Muscle of arm (tissue), 12 donors: Measurements from ENCODE around the gene PCSK4. TPM values are rescaled to one million over a fixed set of nuclear protein-coding genes. Genes with fewer than 3 reads are reported as not detected.

ENCODE experiments used
- DNase-seq: peaks from one replicate; pipeline ENCODE4 v3.0.0-alpha.2; 2013
- polyA plus RNA-seq, 12 donors: library from polyadenylated mRNA; unstranded; fragments of 120-200 nt; gene quantifications; one replicate each; pipeline ENCODE4 v1.2.1, GENCODE V29; 2013; ENCODE audit not compliant: insufficient read length in 12 of 12

PCSK4 gene
- polyA plus RNA-seq, 12 donors = 0.52 to 3.3 (median 0.79) TPM; not detected in 2

GRCh38 chr19:1471010-1471514, 19.1 kb downstream of the PCSK4 start:
- no peak for DNase-seq

DNA sequence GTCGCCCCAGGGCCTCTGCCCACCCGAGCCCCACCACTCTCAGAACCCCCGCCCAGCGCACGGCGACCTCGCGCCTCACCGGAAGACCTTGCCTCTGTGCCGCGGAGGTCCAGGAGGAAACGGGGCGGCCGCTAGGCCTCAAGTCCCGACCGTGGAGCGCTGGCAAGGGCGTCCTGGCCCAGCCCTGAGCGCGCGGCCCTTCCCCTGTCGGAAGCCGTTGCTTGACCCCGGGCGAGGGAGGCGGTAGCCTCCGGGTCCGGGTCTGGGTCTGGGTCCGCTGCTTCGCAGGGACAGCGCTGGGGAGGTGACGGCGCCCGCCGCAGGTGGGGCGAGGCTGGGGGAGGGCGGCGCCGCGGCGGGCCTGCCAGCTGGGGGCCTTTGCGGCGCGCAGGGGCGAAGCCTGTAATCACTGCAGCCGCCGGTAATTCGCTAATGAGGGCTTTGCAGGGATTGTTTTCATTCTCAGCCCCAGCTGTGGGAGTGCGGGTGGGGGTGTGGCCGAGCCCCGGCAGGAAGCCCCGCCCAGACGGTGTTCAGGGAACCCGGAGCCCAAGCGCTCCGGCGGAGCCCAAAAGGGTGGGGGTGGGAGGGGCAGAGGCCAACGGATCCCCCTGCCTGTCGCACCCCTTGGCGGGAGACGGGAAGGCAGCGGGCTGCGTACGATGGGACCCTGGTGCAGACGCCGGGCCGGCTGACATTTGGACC, 19.7 kb downstream of the PCSK4 start:
- DNase-seq = no peak

- no peak for DNase-seq
Measured at GRCh38 chr19:1470055-1470304, 20.2 kb downstream of the PCSK4 start.

DNA sequence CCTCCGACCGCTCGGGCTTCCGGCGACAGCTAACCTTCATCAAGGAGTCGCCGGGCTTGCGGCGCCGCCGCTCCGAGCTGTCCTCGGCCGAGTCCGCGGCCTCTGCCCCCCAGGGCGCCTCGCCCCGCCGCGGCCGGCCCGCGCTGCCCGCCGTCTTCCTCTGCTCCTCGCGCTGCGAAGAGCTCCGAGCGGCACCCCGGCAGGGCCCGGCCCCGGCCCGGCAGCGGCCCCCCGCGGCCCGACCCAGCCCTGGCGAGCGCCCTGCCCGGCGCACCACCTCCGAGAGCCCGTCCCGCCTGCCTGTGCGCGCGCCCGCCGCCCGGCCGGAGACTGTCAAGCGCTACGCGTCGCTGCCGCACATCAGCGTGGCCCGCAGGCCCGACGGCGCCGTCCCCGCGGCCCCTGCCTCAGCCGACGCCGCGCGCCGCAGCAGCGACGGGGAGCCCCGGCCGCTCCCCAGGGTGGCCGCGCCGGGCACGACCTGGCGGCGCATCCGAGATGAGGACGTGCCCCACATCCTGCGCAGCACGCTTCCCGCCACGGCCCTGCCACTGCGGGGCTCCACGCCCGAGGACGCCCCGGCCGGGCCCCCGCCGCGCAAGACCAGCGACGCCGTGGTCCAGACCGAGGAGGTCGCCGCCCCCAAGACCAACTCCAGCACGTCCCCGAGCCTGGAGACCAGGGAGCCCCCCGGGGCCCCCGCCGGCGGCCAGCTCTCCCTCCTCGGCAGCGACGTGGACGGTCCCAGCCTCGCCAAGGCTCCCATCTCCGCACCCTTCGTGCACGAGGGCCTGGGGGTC, 20.7 kb downstream of the PCSK4 start:
- no peak for DNase-seq

- DNase-seq = no peak
Measured at GRCh38 chr19:1468821-1469254, 21.3 kb downstream of the PCSK4 start.

DNA sequence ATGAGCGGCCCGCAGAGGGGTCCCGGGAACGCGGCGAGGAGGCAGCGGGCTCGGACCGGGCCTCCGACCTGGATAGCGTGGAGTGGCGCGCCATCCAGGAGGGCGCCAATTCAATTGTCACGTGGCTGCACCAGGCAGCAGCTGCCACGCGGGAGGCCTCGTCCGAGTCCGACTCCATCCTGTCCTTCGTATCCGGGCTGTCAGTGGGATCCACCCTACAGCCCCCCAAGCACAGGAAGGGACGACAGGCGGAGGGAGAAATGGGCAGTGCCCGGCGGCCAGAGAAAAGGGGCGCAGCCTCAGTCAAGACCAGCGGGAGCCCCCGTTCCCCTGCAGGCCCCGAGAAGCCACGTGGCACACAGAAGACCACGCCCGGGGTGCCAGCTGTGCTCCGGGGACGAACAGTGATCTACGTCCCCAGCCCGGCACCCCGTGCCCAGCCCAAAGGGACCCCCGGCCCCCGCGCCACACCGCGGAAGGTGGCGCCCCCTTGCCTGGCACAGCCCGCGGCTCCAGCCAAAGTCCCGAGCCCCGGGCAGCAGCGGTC, 21.8 kb downstream of the PCSK4 start:
- no peak for DNase-seq

DNA sequence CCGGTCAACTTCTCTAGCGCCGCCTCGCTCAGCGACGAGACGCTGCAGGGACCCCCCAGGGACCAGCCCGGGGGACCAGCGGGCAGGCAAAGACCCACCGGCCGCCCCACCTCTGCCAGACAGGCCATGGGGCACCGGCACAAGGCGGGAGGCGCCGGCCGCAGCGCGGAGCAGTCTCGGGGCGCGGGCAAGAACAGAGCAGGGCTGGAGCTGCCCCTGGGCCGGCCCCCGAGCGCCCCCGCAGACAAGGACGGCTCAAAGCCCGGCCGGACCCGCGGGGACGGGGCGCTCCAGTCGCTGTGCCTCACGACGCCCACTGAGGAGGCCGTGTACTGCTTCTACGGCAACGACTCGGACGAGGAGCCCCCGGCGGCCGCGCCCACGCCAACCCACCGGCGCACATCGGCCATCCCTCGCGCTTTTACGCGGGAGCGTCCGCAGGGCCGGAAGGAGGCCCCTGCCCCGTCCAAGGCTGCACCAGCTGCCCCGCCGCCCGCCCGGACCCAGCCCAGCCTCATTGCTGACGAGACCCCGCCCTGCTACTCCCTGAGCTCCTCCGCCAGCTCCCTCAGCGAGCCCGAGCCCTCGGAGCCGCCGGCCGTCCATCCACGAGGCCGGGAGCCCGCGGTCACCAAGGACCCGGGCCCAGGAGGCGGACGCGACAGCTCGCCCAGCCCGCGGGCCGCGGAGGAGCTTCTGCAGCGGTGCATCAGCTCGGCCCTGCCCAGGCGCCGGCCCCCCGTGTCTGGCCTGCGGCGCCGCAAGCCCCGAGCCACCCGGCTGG, 22.5 kb downstream of the PCSK4 start:
- no peak for DNase-seq

DNA sequence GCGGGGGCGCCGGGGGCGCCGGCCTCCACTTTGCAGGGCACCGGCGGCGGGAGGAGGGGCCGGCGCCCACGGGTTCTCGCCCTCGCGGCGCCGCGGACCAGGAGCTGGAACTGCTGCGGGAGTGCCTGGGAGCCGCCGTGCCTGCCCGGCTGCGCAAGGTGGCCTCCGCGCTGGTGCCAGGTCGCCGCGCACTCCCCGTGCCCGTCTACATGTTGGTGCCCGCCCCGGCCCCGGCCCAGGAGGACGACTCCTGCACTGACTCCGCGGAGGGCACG, 23.0 kb downstream of the PCSK4 start:
- no peak for DNase-seq

DNA sequence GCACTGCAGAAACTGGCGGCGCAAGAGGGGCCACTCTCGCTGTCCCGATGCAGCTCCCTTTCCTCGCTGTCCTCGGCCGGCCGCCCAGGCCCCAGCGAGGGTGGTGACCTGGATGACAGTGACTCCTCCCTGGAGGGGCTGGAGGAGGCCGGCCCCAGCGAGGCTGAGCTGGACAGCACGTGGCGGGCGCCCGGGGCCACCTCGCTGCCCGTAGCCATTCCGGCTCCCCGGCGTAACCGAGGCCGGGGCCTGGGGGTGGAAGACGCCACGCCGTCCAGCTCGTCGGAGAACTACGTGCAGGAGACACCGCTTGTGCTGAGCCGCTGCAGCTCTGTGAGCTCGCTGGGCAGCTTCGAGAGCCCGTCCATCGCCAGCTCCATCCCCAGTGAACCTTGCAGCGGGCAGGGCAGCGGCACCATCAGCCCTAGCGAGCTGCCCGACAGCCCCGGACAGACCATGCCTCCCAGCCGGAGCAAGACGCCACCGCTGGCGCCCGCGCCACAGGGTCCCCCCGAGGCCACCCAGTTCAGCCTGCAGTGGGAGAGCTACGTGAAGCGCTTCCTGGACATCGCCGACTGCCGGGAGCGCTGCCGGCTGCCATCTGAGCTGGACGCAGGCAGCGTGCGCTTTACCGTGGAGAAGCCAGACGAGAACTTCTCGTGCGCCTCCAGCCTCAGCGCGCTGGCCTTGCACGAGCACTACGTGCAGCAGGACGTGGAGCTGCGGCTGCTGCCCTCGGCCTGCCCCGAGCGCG, 23.5 kb downstream of the PCSK4 start:
- no peak for DNase-seq

- DNase-seq = no peak
Measured at GRCh38 chr19:1466018-1466460, 24.1 kb downstream of the PCSK4 start.

- DNase-seq = no peak
Measured at GRCh38 chr19:1465191-1466016, 24.7 kb downstream of the PCSK4 start.

DNA sequence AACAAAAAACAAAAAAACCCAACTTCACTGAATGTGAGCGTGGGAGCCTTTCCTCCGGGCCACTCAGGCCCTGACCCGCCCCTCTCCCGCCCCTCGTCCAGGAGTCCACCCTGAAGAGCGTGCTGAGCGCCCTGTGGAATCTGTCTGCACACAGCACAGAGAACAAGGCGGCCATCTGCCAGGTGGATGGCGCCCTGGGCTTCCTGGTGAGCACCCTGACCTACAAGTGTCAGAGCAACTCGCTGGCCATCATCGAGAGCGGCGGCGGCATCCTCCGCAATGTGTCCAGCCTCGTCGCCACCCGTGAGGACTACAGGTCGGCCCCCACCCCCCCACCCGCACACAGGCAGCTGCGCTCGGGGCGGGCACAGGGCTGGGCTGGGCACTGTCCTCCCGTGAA, 28.3 kb downstream of the PCSK4 start:
- no peak for DNase-seq

GRCh38 chr19:1460033-1460995, 29.8 kb downstream of the PCSK4 start:
- DNase-seq = no peak

DNA sequence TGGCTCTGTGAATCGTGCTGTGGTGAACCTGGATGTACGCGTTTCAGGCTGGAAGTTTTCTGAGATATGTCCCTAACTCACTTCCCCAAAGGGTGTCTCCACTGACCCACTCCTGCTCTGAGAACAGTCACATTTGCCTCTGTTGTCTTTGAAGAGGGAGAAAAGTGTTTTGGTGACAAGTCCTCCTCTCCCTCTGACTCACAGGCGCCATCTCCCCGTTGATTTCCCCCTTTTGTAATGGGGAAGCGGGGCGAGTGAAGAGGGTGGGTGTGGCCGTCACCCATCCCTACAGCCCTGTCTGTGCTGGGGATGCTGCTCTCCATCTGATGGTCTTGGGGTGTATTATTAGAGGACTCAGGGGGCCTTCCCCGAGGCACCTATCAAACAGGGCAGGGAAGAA, 30.7 kb downstream of the PCSK4 start:
- DNase-seq = no peak

GRCh38 chr19:1457892-1458291, 32.3 kb downstream of the PCSK4 start:
- no peak for DNase-seq

DNA sequence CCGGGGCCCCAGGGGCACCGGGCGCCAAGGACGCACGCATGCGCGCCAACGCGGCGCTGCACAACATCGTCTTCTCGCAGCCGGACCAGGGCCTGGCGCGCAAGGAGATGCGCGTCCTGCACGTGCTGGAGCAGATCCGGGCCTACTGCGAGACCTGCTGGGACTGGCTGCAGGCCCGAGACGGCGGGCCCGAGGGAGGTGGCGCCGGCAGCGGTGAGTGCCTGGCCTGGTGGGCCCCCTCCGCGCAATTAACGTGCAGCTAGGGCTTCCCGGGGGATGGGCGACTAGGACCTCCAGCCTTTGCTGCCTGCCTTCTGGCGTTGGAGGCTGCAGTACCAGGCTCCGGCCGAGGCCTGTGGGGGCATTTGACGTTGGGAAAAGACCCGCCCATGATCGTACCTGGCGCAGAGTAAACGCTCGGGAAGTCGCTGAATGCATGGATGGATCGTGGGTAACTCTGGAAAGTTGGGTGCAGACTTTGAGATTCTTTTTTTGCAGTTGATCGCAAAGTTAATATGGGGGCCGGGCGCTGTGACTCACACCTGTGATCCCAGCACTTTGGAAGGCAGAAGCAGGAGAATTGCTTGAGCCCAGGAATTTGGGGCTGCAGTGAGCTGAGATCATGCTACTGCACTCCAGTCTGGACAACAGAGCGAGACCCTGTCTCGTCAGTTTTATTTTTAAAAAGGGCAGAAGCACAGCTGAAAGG, 33.0 kb downstream of the PCSK4 start:
- no peak for DNase-seq

DNA sequence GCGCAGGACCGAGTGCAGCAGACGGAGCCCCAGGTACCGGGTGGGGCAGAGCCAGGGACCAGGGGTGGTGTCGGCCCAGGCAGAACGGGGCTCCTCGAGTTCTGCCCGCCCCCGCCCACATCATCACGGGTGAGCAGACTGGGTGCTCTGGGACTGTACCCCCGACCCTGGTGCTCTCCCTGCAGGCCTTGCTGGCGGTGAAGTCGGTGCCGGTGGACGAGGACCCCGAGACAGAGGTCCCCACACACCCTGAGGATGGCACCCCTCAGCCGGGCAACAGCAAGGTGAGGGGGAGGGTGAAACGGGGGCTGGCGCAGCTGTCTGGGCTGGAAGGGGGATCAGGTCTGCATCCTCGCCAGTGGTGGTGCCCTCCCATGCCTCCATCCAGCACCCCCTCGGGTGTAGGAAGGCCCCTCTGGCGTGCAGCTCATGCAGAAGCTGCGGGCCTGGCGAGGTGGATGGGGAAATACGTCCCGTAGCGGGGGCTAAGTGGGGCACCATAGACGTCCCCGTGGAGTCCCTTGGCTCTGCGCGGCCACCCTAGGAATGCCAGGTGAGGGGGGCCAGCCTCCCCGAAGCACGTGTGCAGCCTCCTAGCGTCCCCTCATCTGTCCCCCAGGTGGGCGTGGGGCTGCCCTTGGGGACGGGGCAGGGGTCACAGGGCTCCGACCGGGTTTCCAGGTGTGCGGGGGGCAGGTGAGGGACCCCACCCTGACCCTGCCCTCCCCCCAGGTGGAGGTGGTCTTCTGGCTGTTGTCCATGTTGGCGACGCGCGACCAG, 33.8 kb downstream of the PCSK4 start:
- no peak for DNase-seq
